Measurements from ENCODE around the gene RASL11A.

DNA sequence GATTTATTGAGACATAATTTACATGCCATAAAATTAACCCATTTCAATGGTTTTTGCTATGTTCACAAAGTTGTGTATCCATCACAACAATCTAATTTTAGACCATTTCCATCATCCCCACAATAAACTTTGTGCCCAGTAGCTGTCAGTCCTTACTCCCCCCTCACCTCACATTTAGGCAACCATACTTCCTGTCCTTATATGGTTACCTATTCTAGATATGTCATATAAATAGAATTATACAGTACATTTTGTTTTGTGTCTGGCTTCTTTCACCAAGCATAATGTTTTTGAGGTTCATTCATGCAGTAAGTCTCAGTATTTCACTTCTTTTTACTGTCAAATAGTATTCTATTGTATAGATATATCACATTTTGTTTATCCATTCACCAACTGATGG lies 42.5 kb upstream of the RASL11A start:
- TF ChIP-seq ISL1 (CRISPR knock-in tag; IDR thresholded peaks at IDR 0.05) = no peak
- no peak for TF ChIP-seq ZFP30 (CRISPR knock-in tag; IDR thresholded peaks at IDR 0.05)
- TF ChIP-seq ZNF8 (CRISPR knock-in tag; IDR thresholded peaks at IDR 0.05) = no peak
- TF ChIP-seq ZFP3 (CRISPR knock-in tag; IDR thresholded peaks at IDR 0.05) = no peak
- TF ChIP-seq PATZ1 (CRISPR knock-in tag; IDR thresholded peaks at IDR 0.05; ENCODE audit: borderline replicate concordance) = no peak
- TF ChIP-seq, protein P1, sequence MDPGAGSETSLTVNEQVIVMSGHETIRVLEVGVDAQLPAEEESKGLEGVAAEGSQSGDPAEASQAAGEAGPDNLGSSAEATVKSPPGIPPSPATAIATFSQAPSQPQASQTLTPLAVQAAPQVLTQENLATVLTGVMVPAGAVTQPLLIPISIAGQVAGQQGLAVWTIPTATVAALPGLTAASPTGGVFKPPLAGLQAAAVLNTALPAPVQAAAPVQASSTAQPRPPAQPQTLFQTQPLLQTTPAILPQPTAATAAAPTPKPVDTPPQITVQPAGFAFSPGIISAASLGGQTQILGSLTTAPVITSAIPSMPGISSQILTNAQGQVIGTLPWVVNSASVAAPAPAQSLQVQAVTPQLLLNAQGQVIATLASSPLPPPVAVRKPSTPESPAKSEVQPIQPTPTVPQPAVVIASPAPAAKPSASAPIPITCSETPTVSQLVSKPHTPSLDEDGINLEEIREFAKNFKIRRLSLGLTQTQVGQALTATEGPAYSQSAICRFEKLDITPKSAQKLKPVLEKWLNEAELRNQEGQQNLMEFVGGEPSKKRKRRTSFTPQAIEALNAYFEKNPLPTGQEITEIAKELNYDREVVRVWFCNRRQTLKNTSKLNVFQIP (CRISPR knock-in tag; IDR thresholded peaks at IDR 0.05; ENCODE audit: borderline replicate concordance, low read depth) = no peak
- TF ChIP-seq BACH2 (CRISPR knock-in tag; IDR thresholded peaks at IDR 0.05; ENCODE audit: borderline replicate concordance) = no peak
- TF ChIP-seq, protein P2, sequence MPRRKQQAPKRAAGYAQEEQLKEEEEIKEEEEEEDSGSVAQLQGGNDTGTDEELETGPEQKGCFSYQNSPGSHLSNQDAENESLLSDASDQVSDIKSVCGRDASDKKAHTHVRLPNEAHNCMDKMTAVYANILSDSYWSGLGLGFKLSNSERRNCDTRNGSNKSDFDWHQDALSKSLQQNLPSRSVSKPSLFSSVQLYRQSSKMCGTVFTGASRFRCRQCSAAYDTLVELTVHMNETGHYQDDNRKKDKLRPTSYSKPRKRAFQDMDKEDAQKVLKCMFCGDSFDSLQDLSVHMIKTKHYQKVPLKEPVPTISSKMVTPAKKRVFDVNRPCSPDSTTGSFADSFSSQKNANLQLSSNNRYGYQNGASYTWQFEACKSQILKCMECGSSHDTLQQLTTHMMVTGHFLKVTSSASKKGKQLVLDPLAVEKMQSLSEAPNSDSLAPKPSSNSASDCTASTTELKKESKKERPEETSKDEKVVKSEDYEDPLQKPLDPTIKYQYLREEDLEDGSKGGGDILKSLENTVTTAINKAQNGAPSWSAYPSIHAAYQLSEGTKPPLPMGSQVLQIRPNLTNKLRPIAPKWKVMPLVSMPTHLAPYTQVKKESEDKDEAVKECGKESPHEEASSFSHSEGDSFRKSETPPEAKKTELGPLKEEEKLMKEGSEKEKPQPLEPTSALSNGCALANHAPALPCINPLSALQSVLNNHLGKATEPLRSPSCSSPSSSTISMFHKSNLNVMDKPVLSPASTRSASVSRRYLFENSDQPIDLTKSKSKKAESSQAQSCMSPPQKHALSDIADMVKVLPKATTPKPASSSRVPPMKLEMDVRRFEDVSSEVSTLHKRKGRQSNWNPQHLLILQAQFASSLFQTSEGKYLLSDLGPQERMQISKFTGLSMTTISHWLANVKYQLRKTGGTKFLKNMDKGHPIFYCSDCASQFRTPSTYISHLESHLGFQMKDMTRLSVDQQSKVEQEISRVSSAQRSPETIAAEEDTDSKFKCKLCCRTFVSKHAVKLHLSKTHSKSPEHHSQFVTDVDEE (CRISPR knock-in tag; IDR thresholded peaks at IDR 0.05) = no peak
- no peak for TF ChIP-seq TCF4 (CRISPR knock-in tag; IDR thresholded peaks at IDR 0.05; ENCODE audit: borderline replicate concordance)
- no peak for TF ChIP-seq GLIS3 (CRISPR knock-in tag; IDR thresholded peaks at IDR 0.05)
- TF ChIP-seq ZC3H10 (CRISPR knock-in tag; IDR thresholded peaks at IDR 0.05) = no peak

Measured in SK-N-SH treated with all-trans-retinoic acid at 6 μM for 48 hours (cell line).